Measurements from ENCODE around the gene CCDC187. TPM values are rescaled to one million over a fixed set of nuclear protein-coding genes. Genes with fewer than 3 reads are reported as not detected.

CCDC187 gene
- total RNA-seq, 1 experiment from 2014 or later = 0.04 TPM

DNA sequence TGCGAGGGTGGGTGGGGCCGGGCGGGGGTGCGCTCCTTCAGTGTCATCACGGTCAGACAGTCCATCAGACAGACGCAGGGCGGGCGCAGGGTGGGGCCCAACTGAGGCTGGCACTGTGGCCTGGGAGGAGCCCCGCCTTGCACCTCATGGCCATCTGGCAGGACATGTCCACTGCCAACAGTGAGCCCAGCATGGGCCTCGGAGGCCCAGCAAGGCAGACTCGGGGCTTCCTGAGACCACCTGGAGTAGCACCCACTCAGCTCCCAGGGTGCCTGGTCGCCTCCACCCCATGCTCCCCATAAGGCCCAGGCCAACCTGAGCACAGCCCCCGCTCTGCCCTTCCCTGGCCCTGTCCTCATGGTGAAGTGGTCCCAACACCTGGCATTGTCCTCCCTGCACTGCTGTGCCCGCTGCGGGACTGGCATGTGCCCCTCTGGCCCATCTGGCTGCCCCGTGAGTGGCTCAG is 14.9 kb upstream of the CCDC187 start:
- TF ChIP-seq, protein P1, sequence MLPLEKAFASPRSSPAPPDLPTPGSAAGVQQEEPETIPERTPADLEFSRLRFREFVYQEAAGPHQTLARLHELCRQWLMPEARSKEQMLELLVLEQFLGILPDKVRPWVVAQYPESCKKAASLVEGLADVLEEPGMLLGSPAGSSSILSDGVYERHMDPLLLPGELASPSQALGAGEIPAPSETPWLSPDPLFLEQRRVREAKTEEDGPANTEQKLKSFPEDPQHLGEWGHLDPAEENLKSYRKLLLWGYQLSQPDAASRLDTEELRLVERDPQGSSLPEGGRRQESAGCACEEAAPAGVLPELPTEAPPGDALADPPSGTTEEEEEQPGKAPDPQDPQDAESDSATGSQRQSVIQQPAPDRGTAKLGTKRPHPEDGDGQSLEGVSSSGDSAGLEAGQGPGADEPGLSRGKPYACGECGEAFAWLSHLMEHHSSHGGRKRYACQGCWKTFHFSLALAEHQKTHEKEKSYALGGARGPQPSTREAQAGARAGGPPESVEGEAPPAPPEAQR (CRISPR knock-in tag; IDR thresholded peaks at IDR 0.05) = no peak
- TF ChIP-seq PRRX2 (CRISPR knock-in tag; IDR thresholded peaks at IDR 0.05) (no peak), RORB (CRISPR knock-in tag; IDR thresholded peaks at IDR 0.05) (no peak), GTF2I (CRISPR knock-in tag; conservative IDR thresholded peaks at IDR 0.05) (no peak), SP1 (CRISPR knock-in tag; conservative IDR thresholded peaks at IDR 0.05) (no peak), HMGA2 (CRISPR knock-in tag; IDR thresholded peaks at IDR 0.05) (no peak), MXD4 (CRISPR knock-in tag; IDR thresholded peaks at IDR 0.05; ENCODE audit: borderline replicate concordance) (no peak), JUN (CRISPR knock-in tag; IDR thresholded peaks at IDR 0.05) (no peak), TEAD4 (CRISPR knock-in tag; IDR thresholded peaks at IDR 0.05) (no peak), FOXP1 (CRISPR knock-in tag; IDR thresholded peaks at IDR 0.05; ENCODE audit: borderline replicate concordance) (no peak)
- TF ChIP-seq, protein P2, sequence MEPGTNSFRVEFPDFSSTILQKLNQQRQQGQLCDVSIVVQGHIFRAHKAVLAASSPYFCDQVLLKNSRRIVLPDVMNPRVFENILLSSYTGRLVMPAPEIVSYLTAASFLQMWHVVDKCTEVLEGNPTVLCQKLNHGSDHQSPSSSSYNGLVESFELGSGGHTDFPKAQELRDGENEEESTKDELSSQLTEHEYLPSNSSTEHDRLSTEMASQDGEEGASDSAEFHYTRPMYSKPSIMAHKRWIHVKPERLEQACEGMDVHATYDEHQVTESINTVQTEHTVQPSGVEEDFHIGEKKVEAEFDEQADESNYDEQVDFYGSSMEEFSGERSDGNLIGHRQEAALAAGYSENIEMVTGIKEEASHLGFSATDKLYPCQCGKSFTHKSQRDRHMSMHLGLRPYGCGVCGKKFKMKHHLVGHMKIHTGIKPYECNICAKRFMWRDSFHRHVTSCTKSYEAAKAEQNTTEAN (CRISPR knock-in tag; IDR thresholded peaks at IDR 0.05) = no peak
- TF ChIP-seq, protein P3, sequence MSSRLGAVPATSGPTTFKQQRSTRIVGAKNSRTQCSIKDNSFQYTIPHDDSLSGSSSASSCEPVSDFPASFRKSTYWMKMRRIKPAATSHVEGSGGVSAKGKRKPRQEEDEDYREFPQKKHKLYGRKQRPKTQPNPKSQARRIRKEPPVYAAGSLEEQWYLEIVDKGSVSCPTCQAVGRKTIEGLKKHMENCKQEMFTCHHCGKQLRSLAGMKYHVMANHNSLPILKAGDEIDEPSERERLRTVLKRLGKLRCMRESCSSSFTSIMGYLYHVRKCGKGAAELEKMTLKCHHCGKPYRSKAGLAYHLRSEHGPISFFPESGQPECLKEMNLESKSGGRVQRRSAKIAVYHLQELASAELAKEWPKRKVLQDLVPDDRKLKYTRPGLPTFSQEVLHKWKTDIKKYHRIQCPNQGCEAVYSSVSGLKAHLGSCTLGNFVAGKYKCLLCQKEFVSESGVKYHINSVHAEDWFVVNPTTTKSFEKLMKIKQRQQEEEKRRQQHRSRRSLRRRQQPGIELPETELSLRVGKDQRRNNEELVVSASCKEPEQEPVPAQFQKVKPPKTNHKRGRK (CRISPR knock-in tag; IDR thresholded peaks at IDR 0.05; ENCODE audit: borderline replicate concordance) = no peak
- TF ChIP-seq, protein P4, sequence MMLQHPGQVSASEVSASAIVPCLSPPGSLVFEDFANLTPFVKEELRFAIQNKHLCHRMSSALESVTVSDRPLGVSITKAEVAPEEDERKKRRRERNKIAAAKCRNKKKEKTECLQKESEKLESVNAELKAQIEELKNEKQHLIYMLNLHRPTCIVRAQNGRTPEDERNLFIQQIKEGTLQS (CRISPR knock-in tag; conservative IDR thresholded peaks at IDR 0.05) = no peak
- TF ChIP-seq, protein P5, sequence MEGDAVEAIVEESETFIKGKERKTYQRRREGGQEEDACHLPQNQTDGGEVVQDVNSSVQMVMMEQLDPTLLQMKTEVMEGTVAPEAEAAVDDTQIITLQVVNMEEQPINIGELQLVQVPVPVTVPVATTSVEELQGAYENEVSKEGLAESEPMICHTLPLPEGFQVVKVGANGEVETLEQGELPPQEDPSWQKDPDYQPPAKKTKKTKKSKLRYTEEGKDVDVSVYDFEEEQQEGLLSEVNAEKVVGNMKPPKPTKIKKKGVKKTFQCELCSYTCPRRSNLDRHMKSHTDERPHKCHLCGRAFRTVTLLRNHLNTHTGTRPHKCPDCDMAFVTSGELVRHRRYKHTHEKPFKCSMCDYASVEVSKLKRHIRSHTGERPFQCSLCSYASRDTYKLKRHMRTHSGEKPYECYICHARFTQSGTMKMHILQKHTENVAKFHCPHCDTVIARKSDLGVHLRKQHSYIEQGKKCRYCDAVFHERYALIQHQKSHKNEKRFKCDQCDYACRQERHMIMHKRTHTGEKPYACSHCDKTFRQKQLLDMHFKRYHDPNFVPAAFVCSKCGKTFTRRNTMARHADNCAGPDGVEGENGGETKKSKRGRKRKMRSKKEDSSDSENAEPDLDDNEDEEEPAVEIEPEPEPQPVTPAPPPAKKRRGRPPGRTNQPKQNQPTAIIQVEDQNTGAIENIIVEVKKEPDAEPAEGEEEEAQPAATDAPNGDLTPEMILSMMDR (IDR thresholded peaks at IDR 0.05) = no peak
- TF ChIP-seq, protein P6, sequence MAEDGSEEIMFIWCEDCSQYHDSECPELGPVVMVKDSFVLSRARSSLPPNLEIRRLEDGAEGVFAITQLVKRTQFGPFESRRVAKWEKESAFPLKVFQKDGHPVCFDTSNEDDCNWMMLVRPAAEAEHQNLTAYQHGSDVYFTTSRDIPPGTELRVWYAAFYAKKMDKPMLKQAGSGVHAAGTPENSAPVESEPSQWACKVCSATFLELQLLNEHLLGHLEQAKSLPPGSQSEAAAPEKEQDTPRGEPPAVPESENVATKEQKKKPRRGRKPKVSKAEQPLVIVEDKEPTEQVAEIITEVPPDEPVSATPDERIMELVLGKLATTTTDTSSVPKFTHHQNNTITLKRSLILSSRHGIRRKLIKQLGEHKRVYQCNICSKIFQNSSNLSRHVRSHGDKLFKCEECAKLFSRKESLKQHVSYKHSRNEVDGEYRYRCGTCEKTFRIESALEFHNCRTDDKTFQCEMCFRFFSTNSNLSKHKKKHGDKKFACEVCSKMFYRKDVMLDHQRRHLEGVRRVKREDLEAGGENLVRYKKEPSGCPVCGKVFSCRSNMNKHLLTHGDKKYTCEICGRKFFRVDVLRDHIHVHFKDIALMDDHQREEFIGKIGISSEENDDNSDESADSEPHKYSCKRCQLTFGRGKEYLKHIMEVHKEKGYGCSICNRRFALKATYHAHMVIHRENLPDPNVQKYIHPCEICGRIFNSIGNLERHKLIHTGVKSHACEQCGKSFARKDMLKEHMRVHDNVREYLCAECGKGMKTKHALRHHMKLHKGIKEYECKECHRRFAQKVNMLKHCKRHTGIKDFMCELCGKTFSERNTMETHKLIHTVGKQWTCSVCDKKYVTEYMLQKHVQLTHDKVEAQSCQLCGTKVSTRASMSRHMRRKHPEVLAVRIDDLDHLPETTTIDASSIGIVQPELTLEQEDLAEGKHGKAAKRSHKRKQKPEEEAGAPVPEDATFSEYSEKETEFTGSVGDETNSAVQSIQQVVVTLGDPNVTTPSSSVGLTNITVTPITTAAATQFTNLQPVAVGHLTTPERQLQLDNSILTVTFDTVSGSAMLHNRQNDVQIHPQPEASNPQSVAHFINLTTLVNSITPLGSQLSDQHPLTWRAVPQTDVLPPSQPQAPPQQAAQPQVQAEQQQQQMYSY (CRISPR knock-in tag; IDR thresholded peaks at IDR 0.05) = no peak
- ChIA-PET POLR2A (no interaction called here), CTCF (no interaction called here)
- Mint-ChIP-seq H3K4me3 (no peak overlapping the region), H3K9me3 (peaks cover 34% of the 10 kb centered on the region), H3K36me3 (peaks cover 20% of the 10 kb centered on the region), H3K27me3 (ENCODE audit: low read depth) (no peaks in the 10 kb centered on the region; the same call in 1 of the 2 replicates), H3K4me1 (no peaks in the 10 kb centered on the region), H3K27ac (no peak overlapping the region)
- no peak for ATAC-seq
- no peak for DNase-seq (ENCODE audit: low spot score)
